NT2/D1 (cell line): Measurements from ENCODE around the gene TRPC5OS.

Source experiments
- SUZ12 ChIP-seq: IDR thresholded peaks from 2 replicates; pipeline ENCODE4 v1.6.1; 2011; ENCODE audit not compliant: insufficient read length, insufficient read depth; ENCODE audit errors: extremely low read depth
- ZNF274 ChIP-seq: IDR thresholded peaks from 2 replicates; pipeline ENCODE4 v1.6.1; 2011; ENCODE audit warnings: mild to moderate bottlenecking, low read depth, low read length

- no peak for TF ChIP-seq ZNF274
- no peak for TF ChIP-seq SUZ12
Measured at GRCh38 chrX:111888600-111888999, 12.6 kb downstream of the TRPC5OS start.
